COLO668 (cell line): ENCODE measurements around the gene C10orf120.
A peak's percentile ranks its signal among the peaks of the same experiment; 100 is the strongest.

Source experiments
- DNase-seq: peaks from one replicate; lab custom pipeline; 2025; ENCODE audit not compliant: unreplicated experiment; lab: John Stamatoyannopoulos, UW

Gene C10orf120

DNA sequence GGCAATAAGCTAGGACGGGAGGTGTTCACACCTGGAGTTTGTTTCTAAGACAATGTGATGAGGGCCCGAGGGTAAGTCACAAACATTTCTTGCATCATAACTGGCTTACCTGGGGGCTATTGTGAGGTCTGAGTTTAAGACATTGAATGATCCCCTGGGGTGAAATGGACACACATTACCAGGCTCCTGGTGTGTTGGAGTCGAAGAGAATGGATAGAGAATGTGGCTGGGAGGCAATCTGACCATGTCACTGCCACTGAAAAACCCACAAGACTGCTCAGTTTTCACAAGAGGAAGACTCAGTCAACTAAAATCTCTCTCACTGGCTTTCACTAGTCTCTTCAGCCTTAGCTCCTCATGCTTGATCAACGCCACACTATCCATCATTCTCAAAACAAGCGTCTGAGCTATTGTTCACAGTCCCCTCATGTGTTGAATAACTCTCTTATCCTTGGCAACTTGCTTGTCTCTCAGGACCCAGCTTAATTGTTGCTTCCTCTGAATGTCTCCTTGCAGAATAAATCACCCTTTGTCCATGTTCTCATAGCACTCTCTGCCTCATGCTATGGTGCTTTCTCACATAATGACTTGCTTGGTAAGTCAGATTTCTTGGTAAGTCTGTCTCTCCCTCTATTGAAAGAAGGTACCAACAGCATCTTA lies at the start of gene C10orf120:
TSS of gene C10orf120 (minus strand) at position 51 of the 660 bp plus-strand sequence. CDS start 56 bp downstream, outside the sequence.
- DNase-seq = no peak

DNA sequence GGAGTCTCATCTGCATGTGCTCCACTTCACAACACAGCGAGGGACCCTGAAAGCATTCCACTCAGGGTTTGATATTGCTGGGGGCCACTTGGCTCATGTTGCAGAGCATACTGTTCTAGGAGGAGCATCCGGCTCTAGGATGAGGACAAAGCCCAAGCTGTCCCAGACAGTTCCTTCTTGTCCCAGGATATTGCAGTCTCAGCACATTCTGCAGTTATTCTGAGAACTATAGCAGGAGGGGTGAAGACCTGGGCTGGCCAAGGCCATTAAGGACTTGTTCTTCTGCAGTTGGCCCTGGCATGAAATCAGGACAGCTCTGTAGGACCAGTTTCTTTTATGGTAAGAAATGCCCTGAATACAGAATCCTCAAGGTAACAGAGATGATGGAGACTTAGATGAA lies 48.9 kb upstream of the C10orf120 start:
- DNase-seq = no peak

DNA sequence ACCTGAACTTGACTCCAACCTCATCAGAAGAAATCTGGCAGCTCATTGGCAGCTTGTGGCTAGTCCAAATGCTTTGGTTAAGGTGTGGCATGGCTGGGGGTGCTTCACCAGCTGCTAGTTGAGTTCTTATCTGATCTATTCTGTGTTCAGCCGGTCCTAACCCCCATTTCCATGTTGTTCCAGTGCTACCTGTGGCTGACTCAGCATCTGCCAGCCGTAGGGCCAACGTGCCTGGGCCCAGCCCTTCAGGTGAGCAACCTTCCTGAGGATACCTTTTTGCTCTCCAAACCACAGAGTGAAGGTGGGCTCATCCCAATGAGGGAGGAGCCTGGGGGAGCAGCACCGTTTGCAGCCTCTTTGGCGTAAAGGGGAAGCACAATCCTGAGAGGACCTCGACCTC lies 46.8 kb upstream of the C10orf120 start:
- no peak for DNase-seq

DNA sequence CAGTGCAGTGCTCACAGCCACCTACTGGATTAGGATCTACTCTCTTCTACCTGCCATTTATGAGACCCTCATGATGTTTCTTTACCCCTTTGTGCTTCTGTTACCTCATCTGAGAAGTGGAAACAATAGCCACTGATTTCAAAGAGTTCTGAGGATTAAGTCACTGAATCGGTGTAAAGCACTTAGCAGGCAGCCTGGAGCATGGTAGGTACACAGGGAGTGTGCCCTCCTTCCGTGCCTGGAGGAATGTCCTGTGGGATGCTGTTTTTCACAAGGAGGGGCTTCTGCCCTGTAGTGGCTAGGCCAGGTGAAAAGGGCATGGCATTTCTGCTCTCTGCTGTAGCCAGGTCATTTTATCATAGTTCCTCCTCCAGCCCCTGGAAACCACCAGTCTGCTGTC lies 44.6 kb upstream of the C10orf120 start:
- no peak for DNase-seq

DNA sequence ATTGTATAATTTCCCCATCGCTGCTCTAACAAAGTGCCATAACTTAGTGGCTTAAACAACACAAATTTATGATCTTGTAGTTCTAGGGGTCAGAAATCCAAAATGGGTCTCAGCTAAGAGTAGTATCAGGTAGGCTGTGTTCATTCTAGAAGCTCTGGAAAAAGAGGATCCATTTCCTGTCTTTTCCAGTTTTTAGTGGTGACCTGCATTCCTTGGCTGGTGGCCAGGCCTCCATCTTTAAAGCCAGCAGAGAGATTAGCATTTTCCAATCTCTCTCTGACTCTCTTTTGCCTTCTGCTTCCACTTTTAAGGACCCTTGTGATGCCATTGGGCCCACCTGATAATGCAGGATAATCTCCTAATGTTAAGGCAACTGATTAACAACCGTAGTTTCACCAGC lies 41.0 kb upstream of the C10orf120 start:
- peak; percentile 1 for DNase-seq

DNA sequence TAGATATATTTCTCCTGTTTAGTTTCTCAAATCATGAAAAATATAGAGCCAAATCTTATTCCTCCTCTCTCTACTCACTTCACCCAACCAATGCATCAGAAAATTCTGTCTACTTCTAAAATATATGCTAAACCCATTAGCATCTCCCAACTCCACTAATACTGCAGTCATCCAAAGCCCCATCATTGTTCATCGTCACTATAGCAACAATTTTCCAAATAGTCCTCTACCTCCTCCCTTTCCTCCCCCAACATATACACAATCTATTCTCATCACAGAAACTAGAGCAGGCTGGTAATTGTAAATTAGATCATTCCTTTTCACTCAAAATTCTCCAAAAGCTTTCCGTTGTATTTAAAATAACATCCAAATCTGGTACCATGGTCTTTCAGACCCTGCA lies 38.4 kb upstream of the C10orf120 start:
- no peak for DNase-seq

DNA sequence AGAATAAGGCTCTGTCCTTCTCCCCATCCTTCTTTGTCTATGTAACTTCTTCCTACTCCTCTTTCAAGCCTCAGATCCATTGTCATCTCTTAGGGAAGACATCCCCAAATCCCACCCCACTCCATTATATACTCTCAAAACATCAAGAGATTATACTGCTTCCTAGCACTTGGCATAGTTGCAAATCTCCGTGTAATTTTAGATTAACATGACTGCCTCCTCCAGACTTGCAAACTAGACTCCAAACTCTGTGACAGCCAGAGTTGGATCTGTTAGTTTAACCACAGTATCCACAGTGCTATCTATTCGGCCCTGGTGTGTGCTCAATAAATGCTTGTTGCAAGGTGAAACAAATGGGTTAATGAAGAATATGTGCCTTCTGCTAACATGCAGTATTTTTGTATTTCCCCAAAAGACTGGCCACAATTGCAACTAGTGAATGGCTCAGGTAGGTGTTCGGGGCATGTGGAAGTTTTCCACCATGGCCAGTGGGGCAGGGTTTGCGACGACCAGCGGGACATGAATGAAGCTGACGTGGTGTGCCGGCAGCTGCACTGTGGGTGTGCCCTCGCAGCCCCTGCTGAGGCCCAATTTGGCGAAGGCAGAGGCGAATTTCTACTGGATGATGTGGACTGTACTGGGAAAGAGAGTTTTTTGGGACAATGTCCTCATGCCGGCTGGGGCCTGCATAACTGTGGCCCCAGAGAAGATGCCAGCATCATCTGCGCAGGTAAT lies 34.5 kb upstream of the C10orf120 start:
- no peak for DNase-seq

DNA sequence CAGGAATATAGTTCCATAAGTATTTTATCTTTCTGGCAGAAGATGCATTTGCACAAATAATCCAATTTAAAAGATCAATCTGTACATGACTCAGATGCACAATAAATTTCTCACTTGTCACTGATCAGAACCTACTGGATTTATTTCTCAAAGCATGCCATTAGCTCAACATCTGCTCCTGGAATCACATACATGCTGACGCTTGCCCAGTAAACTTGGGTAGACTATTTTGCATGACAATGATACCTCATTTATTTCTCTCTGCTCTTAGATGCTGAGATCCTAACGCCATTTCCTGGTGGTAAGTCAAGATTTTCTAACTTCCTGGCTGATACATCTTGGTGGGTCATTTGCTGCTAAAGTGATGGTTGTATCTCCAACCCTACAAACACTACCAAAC lies 33.8 kb upstream of the C10orf120 start:
- no peak for DNase-seq

DNA sequence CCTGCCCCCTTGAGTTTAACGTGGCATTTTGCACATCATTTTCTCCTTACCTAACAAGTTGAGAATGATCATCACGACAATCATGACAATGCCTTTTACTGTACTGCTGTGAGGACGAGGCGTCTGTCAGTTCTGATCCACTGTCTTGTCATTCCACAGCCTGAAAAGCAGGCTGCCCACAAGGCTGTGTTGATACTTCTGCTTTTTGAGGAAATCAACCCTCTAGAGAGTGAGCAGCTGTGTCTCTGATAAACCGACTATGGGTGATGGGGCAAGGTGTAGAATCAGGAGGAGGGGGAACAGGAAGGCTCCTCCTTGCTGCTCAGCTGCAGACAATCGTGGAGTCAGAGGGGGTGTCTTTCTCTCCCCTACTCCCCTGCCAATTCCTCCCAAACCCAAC lies 30.6 kb upstream of the C10orf120 start:
- no peak for DNase-seq

DNA sequence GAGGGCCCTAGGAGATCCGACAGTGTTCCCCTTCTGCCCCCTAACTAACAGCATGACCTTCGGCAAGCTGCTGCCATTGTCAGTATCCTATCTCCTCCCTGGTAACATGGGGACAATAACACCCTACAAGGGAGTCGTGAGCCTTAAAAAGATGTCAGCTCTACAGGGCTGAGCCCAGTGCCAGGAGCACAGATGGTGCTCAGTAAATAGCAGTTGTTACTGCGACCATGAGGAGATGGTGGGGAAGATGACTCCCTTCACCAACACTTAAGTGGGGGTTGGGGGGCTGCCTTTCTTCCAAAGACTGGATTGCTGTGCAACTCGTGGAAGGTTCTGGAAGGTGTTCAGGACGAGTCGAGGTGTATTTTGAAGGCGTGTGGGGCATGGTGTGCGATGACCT lies 29.5 kb upstream of the C10orf120 start:
- DNase-seq = no peak

DNA sequence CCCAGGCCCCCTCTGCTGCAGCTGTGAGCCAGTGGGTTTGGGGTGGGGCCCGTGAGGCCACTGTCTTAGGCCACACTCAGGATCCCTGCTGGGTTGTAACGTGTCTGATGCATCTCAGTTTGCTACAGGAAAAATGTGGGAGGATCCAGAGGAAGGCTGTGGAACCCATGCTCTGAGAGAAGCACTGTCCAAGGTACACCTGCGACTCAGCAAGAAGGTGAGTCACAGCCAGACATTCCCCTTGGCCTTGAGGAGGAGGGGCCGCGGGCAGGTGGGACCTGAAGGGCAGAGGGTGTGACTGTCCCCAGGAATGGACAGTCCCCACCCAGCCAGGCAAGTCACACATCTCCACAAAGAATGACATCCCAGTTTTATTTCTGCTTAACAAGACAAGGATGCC lies 27.8 kb upstream of the C10orf120 start:
- no peak for DNase-seq

DNA sequence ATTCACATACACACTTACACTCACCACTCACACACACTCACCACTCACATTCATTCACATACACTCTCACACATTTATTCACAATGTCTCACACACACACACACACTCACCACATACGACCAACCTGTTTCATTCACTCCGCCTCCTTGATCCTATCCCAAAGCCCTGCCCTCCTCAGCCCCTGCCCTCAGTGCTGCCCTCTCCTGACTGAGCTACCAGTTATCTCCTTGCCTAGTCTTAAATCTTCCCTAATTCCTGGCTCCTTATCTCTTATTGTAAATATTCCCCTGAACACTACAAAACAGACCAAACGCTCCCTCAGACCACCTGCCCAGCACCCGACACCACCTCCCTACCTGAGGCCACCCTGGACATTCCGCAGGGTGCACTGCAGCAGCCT lies 26.1 kb upstream of the C10orf120 start:
- DNase-seq = no peak

DNA sequence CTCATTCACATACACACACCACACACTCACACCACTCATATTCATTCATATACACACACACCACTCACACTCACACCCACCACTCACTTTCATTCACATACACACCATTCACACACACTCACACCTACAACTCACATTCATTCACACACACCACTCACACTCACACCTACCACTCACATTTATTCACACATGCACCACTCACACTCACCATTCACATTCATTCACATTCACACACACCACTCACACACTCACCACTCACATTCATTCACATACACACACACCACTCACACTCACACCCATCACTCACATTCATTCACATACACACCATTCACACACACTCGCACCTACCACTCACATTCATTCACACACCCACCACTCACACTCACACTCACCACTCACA lies 25.4 kb upstream of the C10orf120 start:
- DNase-seq = no peak

DNA sequence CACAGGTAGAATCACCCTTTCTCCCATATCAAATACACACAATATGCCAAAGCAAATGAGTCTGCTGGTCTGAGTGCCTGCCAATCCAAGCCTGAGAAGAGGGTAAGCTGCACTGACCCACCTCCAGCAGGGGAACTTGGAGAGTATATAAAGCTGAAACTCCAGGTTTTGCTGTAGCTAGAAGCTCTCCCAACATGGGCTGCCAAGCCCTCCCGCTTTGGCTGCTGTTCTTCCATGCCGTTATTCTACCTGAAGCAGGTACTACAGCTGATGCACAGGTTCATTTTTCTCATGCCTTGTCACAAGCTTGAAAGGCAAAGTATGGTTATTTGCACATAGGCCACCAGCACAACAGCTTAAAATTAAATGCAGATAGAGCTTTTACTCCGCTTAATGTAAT lies 21.5 kb upstream of the C10orf120 start:
- no peak for DNase-seq

DNA sequence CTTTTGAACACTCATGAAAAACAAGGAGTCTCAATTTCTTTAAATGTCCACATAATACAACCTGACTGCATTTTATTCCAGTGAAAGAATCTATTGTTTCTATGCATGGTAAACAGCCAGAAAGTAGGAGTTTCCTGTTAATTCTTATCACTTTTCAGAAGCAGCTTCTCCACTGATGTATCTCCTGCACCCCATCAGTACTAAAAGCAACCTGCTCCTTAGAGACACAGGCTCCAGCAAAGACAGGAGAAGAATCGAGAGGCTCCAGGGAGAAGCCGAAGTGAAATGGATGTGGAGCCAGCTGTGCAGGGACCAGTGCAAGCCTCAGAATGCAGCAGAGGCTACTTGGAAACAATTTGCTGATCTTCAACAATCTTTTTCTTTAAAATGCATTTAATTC lies 16.4 kb upstream of the C10orf120 start:
- DNase-seq = no peak

DNA sequence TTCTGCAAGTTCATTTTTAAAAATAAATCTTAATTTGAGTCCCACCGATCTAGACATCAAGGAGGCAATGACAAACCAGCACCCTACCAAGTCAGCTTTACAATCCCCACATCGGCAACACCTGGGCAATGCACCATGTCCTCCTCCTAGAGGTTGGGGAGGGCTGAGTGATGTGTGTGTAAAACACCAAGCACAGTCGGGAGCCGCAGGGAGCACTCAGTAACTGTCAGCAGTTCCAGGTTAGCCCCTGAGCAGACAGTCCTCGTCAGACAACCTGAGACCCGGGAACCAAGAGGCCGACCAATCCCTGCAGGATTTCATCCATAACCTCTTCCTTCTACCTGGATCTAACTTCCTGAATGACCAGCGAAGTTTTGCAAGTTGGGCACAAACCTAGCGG lies 15.9 kb upstream of the C10orf120 start:
- no peak for DNase-seq

DNA sequence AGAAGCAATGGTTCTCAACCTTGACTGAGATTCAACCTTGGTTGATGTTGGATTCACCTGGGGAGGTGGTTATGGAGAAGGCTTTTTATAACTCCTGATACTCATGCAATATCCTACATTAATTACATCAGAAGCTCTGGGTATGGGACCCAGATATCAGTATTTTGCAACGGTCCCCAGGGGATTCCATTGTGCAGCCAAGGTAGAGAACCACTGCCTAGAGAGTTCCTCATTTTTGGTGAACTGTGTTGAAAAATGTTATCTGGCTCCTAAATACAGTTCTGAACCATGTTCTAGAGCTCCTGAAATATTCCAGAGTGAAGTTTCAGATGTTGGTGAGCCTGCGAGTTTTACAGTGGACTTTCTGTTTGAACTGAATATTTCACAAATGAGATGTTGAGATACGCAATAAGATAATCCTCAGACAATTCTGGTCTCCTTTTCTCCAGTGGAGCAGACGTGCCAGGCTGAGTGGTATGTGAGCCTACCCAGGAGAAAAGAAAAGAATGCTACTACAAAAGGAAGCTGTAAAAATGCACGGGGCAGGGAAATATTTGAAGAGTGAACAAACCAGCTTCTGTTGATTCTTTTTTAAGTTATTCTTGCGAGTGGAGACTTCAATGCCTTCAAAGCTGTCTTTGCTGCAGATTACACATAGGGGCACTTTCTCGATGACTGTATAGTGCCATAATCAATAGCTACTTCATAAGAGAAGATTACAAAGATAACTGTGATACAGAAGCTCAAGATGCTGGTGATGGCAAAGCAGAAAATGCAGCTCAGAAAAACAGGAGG lies 13.6 kb upstream of the C10orf120 start:
- DNase-seq = no peak

DNA sequence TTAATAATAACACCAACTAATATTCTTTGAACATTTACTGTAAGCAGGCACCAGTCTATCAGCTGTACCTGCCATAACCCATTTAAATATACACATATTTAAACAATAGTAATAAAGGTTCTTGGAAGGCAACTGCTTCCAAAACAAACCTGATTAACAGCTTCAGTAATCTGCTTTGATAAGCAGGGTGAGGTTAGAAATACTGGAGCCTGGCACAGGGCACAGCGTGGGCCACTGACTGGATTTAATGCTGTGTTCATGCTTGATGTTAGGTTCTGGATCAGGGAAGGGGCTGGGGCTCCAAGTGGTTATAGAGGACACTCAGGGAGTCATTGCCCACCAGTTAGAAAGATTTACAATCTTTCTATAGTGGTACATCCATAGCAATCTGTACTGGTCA lies 10.9 kb upstream of the C10orf120 start:
- DNase-seq = no peak

DNA sequence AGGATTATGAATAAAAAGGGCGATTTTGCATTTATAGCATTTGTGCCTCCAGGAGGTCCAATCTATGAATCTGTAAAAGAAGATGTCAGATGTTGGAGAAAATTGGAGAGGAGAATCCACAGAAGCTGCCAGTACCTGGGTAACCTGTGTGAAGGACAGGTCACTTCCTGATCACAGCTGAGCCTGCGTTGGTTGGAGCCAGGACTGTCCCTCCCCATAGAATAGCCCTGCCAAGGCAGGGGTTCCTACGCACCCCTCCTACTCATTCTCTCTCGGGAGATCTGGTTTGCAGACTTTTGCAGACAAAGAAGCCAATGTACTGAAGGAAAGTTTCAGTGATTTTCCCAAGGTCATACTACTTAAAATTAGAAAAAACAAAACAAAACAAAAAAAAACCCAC lies 10.3 kb upstream of the C10orf120 start:
- no peak for DNase-seq

DNA sequence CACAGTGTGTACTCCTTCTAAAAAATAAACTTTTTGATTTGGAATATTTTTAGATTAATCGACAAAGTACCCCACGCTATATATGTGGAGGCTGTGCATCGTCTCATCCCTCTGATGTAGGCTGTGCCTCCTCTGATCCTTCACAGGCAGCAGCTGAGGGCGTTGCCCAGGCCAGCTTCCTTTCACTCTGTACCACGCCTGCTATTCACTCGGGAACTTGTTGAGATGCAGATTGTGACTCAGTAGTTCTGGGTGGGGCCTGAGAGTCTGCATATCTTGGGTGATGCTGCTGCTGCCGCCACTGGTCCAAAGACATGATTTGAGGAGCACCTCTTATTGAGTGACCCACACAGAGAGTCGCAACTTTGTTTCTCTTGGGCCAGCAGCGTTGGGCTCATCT lies 7.9 kb upstream of the C10orf120 start:
- no peak for DNase-seq

DNA sequence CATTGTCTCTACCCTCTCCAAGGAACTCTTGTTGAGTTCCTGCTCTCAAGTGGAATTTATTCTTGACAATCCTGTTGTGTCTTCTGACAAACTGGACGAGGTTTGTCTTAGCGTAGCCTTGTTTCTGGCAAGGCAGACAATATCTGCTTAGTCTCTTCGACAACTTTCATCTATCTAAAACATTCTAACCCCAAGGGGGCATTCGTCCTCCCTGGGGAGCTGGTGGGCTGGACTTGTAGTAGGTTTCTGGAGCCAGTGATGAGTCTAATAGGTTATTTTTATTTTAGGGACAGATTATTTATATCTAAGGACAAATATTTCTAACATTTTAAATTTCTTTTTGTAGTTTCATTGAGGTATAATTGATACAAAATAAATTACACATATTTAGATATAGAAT lies 7.3 kb upstream of the C10orf120 start:
- no peak for DNase-seq

DNA sequence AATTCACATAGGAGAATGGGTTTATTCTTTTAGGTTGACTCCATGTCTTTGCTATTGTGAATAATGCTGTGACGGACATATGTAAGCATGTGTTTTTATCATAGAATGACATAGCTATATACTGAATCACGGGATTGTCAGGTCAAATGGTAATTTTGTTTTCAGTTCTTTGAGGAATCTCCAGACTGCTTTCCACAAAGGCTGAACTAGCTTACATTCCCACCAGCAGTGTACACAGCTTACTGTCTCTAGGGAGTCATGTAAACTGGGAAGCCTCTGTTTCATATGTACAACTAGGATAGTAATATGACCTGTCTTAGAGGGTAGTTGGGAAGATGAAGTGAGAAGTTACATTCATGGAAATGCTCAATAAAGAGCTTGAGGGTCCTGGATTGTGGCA lies 6.8 kb upstream of the C10orf120 start:
- DNase-seq = no peak
